ENCODE data around the gene KCTD14.
"Not testable (repeated sequence)": the region's sequence is repeated elsewhere in the genome, so short reads cannot be mapped to it uniquely, and the experiment has no call there.

Gene KCTD14, protein sequence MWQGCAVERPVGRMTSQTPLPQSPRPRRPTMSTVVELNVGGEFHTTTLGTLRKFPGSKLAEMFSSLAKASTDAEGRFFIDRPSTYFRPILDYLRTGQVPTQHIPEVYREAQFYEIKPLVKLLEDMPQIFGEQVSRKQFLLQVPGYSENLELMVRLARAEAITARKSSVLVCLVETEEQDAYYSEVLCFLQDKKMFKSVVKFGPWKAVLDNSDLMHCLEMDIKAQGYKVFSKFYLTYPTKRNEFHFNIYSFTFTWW
- 0 to 0.36 (median 0.23) reads per million in 4 experiments for total RNA-seq

- no peak for DNase-seq
These were observed at the start of gene KCTD14 for GRCh38 chr11:78022397-78023396. Gene KCTD14 (minus strand): TSS chr11:78023276. CDS start chr11:78023249, 27 bp downstream.

DNA sequence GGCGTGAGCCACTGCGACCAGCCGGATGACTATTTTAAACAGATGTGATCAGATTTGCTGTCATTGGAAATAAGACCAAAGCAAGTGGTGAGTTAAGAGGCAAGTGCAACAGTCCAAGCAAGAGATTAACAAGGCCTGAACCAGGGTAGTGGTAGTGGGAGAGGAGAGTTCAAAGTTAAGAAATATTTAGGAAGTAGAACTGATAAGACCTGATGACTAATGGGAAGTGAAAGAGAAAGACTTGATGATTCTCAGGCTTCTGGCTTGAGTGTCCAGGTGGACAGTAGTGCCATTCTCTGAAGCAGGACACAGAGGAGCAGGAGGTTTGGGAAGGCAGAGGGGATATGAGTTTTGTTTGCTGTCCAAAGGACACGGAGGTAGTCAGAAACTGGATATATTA, 49.4 kb upstream of the KCTD14 start:
- DNase-seq, result no peak

DNA sequence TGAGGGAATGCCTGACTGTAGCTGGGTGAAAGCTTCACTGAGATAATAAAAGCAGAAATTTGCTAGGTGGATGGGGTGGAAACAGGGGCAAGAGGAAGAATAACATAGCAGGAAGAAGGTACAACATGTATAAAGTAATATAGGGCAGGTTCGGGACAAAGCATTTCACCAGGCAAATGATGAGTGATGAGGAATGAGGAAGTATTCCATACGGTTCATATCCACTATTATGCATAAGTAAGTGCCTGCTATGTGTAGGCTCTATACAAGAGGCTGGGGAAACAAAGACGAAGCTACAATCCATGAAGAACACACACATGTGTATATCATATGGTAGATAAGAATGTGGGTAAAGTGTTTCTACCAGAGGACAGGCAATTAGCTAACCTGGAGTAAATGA, 48.6 kb upstream of the KCTD14 start:
- DNase-seq, result no peak

DNA sequence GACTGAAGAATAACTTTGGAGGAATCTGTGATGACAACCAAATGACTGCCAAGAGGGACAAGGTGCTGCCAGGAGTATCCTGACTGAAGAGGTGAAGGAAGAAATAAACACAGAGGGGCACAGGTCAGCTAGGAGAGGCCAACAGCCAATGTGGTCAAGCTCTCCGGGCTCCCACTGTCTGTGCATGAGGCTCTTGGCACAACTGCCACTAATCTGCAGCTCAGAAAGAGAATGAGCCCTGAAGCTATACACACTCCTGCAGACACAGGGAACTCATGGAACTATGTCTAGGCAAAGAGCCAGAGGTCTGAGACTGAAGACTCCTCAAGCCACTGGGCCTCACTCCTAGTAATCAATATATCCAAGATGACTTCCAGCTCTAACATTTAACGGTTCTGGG, 47.5 kb upstream of the KCTD14 start:
- DNase-seq, result no peak

DNA sequence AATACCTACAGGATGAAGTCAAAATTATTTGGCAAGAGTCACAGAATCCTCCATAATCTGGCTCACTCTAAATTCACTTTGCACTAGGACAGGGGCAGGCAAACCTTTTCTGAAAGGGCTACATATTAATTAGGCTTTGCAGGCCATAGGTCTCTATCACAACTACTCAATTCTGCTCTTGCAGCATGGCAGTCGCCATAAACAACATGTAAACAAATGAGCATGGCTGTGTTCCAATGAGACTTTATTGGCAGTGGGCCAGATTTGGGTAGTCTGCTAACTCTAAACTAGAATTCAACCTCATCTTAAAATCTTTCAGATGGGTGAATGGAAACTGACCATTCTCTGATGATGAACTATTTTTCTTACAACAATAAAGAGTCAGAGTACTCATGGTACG, 46.4 kb upstream of the KCTD14 start:
- DNase-seq, result no peak

DNA sequence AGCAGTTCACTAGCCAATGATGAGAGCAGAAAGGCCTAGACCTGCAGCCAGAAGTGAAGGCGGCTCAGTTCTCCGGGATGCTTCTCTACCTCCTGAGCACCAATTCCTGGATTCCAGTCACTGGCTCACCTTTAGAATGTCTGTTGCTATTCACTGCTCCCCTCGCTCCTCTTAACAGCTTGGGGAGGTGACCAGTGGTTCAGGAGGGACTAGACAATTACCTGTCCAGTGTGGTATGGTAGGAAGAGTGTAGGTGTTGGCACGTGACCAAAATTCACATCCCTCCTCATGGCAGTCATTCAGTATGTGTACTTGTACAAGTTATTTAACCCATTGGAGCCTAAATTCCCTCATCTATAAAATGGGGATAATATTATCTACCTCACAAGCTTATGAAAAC, 44.6 kb upstream of the KCTD14 start:
- DNase-seq, result no peak

DNA sequence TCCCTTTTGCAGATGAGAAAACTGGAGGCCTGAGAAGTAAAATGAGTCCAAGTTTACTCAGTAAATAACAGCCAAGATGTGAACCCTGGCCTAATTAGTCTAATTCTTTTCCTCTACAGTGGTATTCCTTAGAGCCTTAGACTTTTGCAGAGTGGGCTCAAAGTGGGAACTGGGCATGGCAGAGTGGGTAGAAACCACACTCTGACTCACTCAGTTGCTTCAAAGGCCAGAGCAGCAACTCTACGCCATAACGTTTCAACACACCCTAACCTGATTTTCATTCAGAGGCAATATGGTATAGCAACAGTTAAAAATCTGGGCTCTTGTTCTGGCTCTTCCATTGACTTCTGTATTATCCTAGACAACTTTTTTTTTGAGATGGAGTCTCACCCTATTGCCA, 43.4 kb upstream of the KCTD14 start:
- no peak for DNase-seq

GRCh38 chr11:78065203-78065602, 42.1 kb upstream of the KCTD14 start:
- DNase-seq, result no peak

GRCh38 chr11:78063440-78064181, 40.5 kb upstream of the KCTD14 start, which contains the start of gene THRSP:
Gene THRSP (plus strand): TSS chr11:78063861. CDS start chr11:78063882, 21 bp downstream.
- no peak for DNase-seq

DNA sequence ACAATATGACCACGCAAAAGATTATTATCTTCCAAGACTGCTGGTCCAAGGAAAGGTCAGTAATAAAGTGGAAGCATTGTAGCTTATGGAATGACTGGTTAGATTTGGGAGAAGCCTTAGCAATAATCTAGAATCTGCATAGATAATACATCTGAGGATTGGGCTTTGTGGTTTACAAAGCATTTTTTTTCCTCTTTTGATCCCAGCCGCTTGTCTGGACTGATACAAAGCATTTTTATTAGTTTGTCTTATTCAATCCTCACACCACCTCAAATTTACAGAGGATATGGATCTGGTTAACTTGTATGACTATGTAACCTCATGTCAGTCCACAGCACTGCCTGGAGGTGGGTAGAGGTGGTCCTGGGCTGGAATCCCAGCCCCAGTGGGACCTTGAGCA, 39.6 kb upstream of the KCTD14 start:
- no peak for DNase-seq

DNA sequence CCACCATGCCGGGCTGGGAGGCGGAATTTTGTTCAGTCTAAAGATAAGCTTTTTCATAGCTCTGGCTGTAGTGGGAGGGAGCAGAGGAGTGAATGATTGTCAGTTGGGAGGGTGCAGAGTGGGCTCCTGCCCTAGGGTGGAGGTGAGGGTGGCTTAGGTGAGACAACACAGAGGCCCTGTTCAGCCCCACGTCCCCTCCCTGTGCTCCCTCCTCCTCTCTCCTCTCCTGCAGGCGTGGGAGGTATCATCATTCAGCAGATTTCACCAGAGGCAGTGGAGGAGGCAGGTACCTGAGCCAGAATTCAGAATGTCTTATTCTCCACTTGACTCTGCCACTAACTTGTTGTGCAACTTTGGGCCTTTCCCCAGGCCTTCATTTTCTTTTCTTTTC, 38.8 kb upstream of the KCTD14 start:
- no peak for DNase-seq

GRCh38 chr11:78061088-78061920, 38.2 kb upstream of the KCTD14 start:
- no peak for DNase-seq

GRCh38 chr11:78060533-78060932, 37.5 kb upstream of the KCTD14 start:
- no peak for DNase-seq

DNA sequence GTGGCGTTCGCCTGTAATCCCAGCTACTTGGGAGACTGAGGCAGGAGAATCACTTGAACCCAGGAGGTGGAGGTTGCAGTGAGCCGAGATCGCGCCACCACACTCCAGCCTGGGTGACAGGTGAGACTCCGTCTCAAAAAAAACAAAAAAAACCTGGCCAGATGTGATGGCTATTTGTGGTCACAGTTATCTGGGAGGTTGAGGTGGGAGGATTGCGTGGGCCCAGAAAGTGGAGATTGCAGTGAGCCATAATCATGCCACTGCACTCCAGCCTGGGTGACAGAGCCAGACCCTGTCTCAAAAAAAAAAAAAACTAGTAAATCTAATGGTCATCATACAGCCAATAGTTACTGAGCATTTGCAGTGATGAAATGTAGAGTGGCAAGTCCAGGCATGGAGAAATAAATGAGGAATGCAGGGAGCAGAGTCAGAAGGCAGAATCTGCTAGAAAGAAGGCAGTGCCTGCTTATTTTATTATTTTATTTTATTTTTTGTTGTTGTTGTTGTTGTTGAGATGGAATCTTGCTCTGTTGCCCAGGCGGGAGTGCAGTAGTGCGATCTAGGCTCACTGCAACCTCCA, 36.8 kb upstream of the KCTD14 start:
- DNase-seq, result not testable (repeated sequence)

GRCh38 chr11:78057462-78058055, 34.5 kb upstream of the KCTD14 start:
- no peak for DNase-seq

DNA sequence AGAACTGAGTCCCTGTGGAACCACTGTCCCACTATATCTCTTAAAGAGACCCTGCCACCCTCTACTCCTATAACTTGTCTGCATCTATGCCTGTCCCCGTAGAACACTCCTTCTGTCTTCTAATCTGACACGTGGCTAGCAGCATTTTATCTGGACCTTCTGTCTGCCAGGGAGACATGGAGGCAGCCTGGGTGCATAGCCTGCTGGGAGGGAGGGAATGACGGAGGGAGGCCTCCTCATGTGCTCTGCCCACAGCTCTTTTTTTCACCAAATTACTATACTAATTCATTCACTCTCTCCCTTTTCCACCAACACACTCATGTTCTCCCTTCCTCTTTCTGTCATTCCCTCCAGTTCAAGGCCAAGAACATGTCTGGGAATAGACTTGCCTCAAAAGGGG, 33.0 kb upstream of the KCTD14 start:
- no peak for DNase-seq

GRCh38 chr11:78054971-78055370, 31.9 kb upstream of the KCTD14 start:
- DNase-seq, result no peak

GRCh38 chr11:78050964-78051831, 28.1 kb upstream of the KCTD14 start:
- no peak for DNase-seq

GRCh38 chr11:78049348-78049747, 26.3 kb upstream of the KCTD14 start:
- DNase-seq, result no peak

GRCh38 chr11:78048561-78048960, 25.5 kb upstream of the KCTD14 start:
- no peak for DNase-seq

Data from effector CD8-positive, alpha-beta T cell (primary cell).